GM12878 (cell line): ENCODE data around the gene DDR2.

Experiments
- EP300 ChIP-seq, 2 experiments: fragments of 150-350 bp in 1 of 2; IDR thresholded peaks; 2 replicates each; pipeline ENCODE4 v1.6.1; 2011 to 2012; ENCODE audit warnings: low read depth in 2 of 2, low read length in 2 of 2, borderline replicate concordance in 1 of 2, improper control_type of control experiment in 1 of 2, inconsistent platforms in 1 of 2; ENCODE audit not compliant: control insufficient read depth in 1 of 2
- EZH2 ChIP-seq: IDR thresholded peaks from 2 replicates; pipeline ENCODE4 v1.6.1; 2012; ENCODE audit warnings: low read depth, mild to moderate bottlenecking, control low read depth, inconsistent platforms, low read length, borderline replicate concordance; ENCODE audit not compliant: control insufficient read depth
- PAX5 ChIP-seq: IDR thresholded peaks from 2 replicates; pipeline ENCODE4 v1.6.1; 2011; ENCODE audit warnings: low read depth, low read length, borderline replicate concordance
- SRF ChIP-seq, 2 experiments: IDR thresholded peaks; 2 replicates each; pipeline ENCODE4 v1.6.1; 2011; ENCODE audit warnings: low read depth in 2 of 2, low read length in 2 of 2, mild to moderate bottlenecking in 1 of 2, moderate library complexity in 1 of 2
- TAF1 ChIP-seq: IDR thresholded peaks from 2 replicates; pipeline ENCODE4 v1.6.1; 2011; ENCODE audit warnings: mild to moderate bottlenecking, low read depth, low read length, borderline replicate concordance

- TF ChIP-seq EP300 (IDR thresholded peaks at IDR 0.05; ENCODE audit: borderline replicate concordance in 1 of 2, control insufficient read depth in 1 of 2, low read depth in 2 of 2, low read length in 2 of 2) (no peak), TAF1 (no peak), SRF (IDR thresholded peaks at IDR 0.05; ENCODE audit: low read depth in 2 of 2, low read length in 2 of 2) (no peak), EZH2 (no peak), PAX5 (no peak)
Observed at GRCh38 chr1:162694911-162695310, 62.6 kb downstream of the DDR2 start.
